WTC11 (cell line): Measurements from ENCODE around the gene TMEM120B. TPM values are rescaled to one million over a fixed set of nuclear protein-coding genes. Genes with fewer than 3 reads are reported as not detected.
A peak's percentile ranks its signal among the peaks of the same experiment; 100 is the strongest.

Experiments used
- ATAC-seq: fragments of 200-7000 bp; cut with Tn5 transposase; 2 replicates; pipeline ENCODE4 v1.10.0; 2021; ENCODE audit warnings: mild to moderate bottlenecking, moderate library complexity
- CTCF ChIA-PET: fragments of 300-600 bp; sonication (Branson Sonifier 250); formaldehyde crosslinking; loops from one replicate; lab custom pipeline; 2021; ENCODE audit warnings: antibody characterized with exemption; lab: Charles Lee
- POLR2A ChIA-PET: fragments of 350-600 bp; sonication (Branson Sonifier 250); formaldehyde crosslinking; loops from one replicate; lab custom pipeline; 2021; ENCODE audit warnings: antibody characterized with exemption; lab: Charles Lee
- DNase-seq: peaks from one replicate; pipeline ENCODE4 v3.0.0; 2021; ENCODE audit warnings: low spot score
- H3K27ac Mint-ChIP-seq: 2 replicates; pipeline ENCODE4 v1.8.0; 2021; ENCODE audit warnings: mixed read lengths
- H3K27me3 Mint-ChIP-seq: 2 replicates; pipeline ENCODE4 v1.8.0; 2021; ENCODE audit warnings: low read depth, mild to moderate bottlenecking, moderate library complexity, mixed read lengths
- H3K36me3 Mint-ChIP-seq: 2 replicates; pipeline ENCODE4 v1.8.0; 2021; ENCODE audit warnings: mixed read lengths
- H3K4me1 Mint-ChIP-seq: 2 replicates; pipeline ENCODE4 v1.8.0; 2022; ENCODE audit warnings: mixed read lengths
- H3K4me3 Mint-ChIP-seq: 2 replicates; pipeline ENCODE4 v1.8.0; 2021; ENCODE audit warnings: mild to moderate bottlenecking, moderate library complexity, mixed read lengths
- H3K9me3 Mint-ChIP-seq: 2 replicates; pipeline ENCODE4 v1.8.0; 2021; ENCODE audit warnings: mixed read lengths
- CBFB ChIP-seq: sonication (generic); formaldehyde crosslinking; IDR thresholded peaks from 2 replicates; pipeline ENCODE4 v1.8.1; 2022; ENCODE audit warnings: mild to moderate bottlenecking, low read depth, missing genetic modification reagents
- E2F1 ChIP-seq: sonication (generic); formaldehyde crosslinking; IDR thresholded peaks from 2 replicates; pipeline ENCODE4 v1.8.0; 2022; ENCODE audit warnings: mild to moderate bottlenecking, missing genetic modification reagents
- EMX1 ChIP-seq: fragments of 250-450 bp; sonication (Bioruptor Pico); IDR thresholded peaks from 2 replicates; pipeline ENCODE4 v1.8.0; 2021; ENCODE audit warnings: mild to moderate bottlenecking
- ETV6 ChIP-seq: sonication (generic); formaldehyde crosslinking; IDR thresholded peaks from 2 replicates; pipeline ENCODE4 v1.8.1; 2022; ENCODE audit warnings: mild to moderate bottlenecking, missing genetic modification reagents
- FOXK1 ChIP-seq: sonication (generic); formaldehyde crosslinking; IDR thresholded peaks from 2 replicates; pipeline ENCODE4 v1.8.0; 2022; ENCODE audit warnings: mild to moderate bottlenecking, moderate library complexity, missing genetic modification reagents
- FOXP1 ChIP-seq: sonication (generic); formaldehyde crosslinking; IDR thresholded peaks from 2 replicates; pipeline ENCODE4 v1.8.0; 2022; ENCODE audit warnings: missing genetic modification reagents, mild to moderate bottlenecking, moderate library complexity, borderline replicate concordance
- HMGXB4 ChIP-seq: sonication (generic); formaldehyde crosslinking; IDR thresholded peaks from 2 replicates; pipeline ENCODE4 v1.8.1; 2023; ENCODE audit warnings: mild to moderate bottlenecking, moderate library complexity, missing genetic modification reagents
- KAT7 ChIP-seq: sonication (generic); formaldehyde crosslinking; IDR thresholded peaks from 2 replicates; pipeline ENCODE4 v1.8.1; 2023; ENCODE audit warnings: missing genetic modification reagents, mild to moderate bottlenecking, borderline replicate concordance
- MXD4 ChIP-seq: fragments of 250-450 bp; sonication (Bioruptor Pico); IDR thresholded peaks from 2 replicates; pipeline ENCODE4 v1.8.0; 2021; ENCODE audit warnings: mild to moderate bottlenecking, moderate library complexity, borderline replicate concordance
- MYBL2 ChIP-seq: sonication (generic); formaldehyde crosslinking; IDR thresholded peaks from 2 replicates; pipeline ENCODE4 v1.8.1; 2023; ENCODE audit warnings: mild to moderate bottlenecking, moderate library complexity, missing genetic modification reagents
- PRRX2 ChIP-seq: fragments of 250-450 bp; sonication (Bioruptor Pico); IDR thresholded peaks from 2 replicates; pipeline ENCODE4 v1.8.0; 2021; ENCODE audit warnings: mild to moderate bottlenecking
- RELA ChIP-seq: sonication (generic); formaldehyde crosslinking; IDR thresholded peaks from 2 replicates; pipeline ENCODE4 v1.8.1; 2022; ENCODE audit warnings: missing genetic modification reagents, mild to moderate bottlenecking, borderline replicate concordance
- RORB ChIP-seq: fragments of 250-450 bp; sonication (Bioruptor Pico); IDR thresholded peaks from 2 replicates; pipeline ENCODE4 v1.9.0; 2021; ENCODE audit warnings: mild to moderate bottlenecking
- SMAD3 ChIP-seq: sonication (generic); formaldehyde crosslinking; IDR thresholded peaks from 2 replicates; pipeline ENCODE4 v1.8.0; 2022; ENCODE audit warnings: missing genetic modification reagents, mild to moderate bottlenecking, borderline replicate concordance
- TCF7 ChIP-seq: sonication (generic); formaldehyde crosslinking; IDR thresholded peaks from 2 replicates; pipeline ENCODE4 v1.8.0; 2022; ENCODE audit warnings: mild to moderate bottlenecking, low read depth, missing genetic modification reagents, moderate library complexity
- TP53 ChIP-seq: sonication (generic); formaldehyde crosslinking; IDR thresholded peaks from 2 replicates; pipeline ENCODE4 v1.8.1; 2023; ENCODE audit warnings: mild to moderate bottlenecking, missing genetic modification reagents
- ZBTB21 ChIP-seq: sonication (generic); formaldehyde crosslinking; IDR thresholded peaks from 2 replicates; pipeline ENCODE4 v1.8.1; 2023; ENCODE audit warnings: mild to moderate bottlenecking, missing genetic modification reagents, borderline replicate concordance
- ZNF138 ChIP-seq: sonication (generic); formaldehyde crosslinking; conservative IDR thresholded peaks from 2 replicates; pipeline ENCODE4 v1.8.1; 2022; ENCODE audit warnings: mild to moderate bottlenecking, moderate library complexity, missing genetic modification reagents
- ZNF263 ChIP-seq: sonication (generic); formaldehyde crosslinking; IDR thresholded peaks from 2 replicates; pipeline ENCODE4 v1.8.1; 2022; ENCODE audit warnings: low read depth, mild to moderate bottlenecking, moderate library complexity, missing genetic modification reagents
- ZNF416 ChIP-seq: fragments of 250-450 bp; sonication (Bioruptor Pico); IDR thresholded peaks from 2 replicates; pipeline ENCODE4 v1.9.0; 2021; ENCODE audit warnings: mild to moderate bottlenecking, inconsistent platforms
- total RNA-seq: library from RNA; stranded (reverse); gene quantifications from 3 replicates; pipeline ENCODE4 v1.2.3, GENCODE V29; 2021
- TF ChIP-seq, protein P1 (sequence below): sonication (generic); formaldehyde crosslinking; IDR thresholded peaks from 2 replicates; pipeline ENCODE4 v1.8.0; 2022; ENCODE audit warnings: missing genetic modification reagents
- TF ChIP-seq, protein P2 (sequence below): fragments of 250-450 bp; sonication (Bioruptor Pico); IDR thresholded peaks from 2 replicates; pipeline ENCODE4 v1.9.0; 2021; ENCODE audit warnings: mild to moderate bottlenecking, borderline replicate concordance
- TF ChIP-seq, protein P3 (sequence below): sonication (generic); formaldehyde crosslinking; IDR thresholded peaks from 2 replicates; pipeline ENCODE4 v1.8.1; 2022; ENCODE audit warnings: mild to moderate bottlenecking, missing genetic modification reagents, moderate library complexity, borderline replicate concordance

TMEM120B gene
- total RNA-seq, 1 experiment from 2014 or later, result 36.9 TPM

DNA sequence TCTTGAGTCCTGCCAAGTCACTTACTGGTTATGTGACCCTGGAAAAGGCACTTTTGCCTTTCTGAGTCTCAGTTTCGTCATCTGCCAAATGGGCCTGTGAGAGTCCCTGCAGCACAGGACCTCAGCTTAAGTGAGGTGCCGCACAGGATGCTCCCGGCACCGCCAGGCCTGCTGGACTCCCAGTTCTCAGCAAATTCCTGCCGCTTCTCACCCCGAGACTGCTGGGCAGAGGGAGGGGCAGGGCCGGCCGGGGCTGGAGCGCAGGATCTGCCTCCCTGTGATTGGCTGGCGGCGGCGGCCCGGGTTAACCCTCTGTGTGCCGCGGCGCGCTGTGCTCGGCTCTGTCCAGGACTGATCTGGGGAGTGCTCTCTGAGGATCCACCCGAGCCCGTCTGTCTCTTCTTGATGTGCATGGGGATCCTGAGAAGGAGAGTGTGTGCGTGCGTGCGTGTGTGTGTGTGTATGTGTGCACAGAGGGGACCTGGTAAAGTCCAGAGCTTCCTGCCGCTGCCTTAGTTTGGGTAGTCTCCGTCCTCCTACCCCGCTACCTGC lies 99.8 kb downstream of the TMEM120B start (continued):
- TF ChIP-seq, protein P1, sequence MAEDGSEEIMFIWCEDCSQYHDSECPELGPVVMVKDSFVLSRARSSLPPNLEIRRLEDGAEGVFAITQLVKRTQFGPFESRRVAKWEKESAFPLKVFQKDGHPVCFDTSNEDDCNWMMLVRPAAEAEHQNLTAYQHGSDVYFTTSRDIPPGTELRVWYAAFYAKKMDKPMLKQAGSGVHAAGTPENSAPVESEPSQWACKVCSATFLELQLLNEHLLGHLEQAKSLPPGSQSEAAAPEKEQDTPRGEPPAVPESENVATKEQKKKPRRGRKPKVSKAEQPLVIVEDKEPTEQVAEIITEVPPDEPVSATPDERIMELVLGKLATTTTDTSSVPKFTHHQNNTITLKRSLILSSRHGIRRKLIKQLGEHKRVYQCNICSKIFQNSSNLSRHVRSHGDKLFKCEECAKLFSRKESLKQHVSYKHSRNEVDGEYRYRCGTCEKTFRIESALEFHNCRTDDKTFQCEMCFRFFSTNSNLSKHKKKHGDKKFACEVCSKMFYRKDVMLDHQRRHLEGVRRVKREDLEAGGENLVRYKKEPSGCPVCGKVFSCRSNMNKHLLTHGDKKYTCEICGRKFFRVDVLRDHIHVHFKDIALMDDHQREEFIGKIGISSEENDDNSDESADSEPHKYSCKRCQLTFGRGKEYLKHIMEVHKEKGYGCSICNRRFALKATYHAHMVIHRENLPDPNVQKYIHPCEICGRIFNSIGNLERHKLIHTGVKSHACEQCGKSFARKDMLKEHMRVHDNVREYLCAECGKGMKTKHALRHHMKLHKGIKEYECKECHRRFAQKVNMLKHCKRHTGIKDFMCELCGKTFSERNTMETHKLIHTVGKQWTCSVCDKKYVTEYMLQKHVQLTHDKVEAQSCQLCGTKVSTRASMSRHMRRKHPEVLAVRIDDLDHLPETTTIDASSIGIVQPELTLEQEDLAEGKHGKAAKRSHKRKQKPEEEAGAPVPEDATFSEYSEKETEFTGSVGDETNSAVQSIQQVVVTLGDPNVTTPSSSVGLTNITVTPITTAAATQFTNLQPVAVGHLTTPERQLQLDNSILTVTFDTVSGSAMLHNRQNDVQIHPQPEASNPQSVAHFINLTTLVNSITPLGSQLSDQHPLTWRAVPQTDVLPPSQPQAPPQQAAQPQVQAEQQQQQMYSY, result no peak; the same call in 1 of the 2 replicates
- no peak for TF ChIP-seq RELA
- TF ChIP-seq RORB (CRISPR knock-in tag), result no peak
- TF ChIP-seq EMX1, result no peak
- TF ChIP-seq KAT7 (CRISPR knock-in tag), result no peak
- no peak for TF ChIP-seq FOXP1
- TF ChIP-seq ZNF138 (CRISPR knock-in tag), result no peak
- no peak for TF ChIP-seq PRRX2
- TF ChIP-seq, protein P2, sequence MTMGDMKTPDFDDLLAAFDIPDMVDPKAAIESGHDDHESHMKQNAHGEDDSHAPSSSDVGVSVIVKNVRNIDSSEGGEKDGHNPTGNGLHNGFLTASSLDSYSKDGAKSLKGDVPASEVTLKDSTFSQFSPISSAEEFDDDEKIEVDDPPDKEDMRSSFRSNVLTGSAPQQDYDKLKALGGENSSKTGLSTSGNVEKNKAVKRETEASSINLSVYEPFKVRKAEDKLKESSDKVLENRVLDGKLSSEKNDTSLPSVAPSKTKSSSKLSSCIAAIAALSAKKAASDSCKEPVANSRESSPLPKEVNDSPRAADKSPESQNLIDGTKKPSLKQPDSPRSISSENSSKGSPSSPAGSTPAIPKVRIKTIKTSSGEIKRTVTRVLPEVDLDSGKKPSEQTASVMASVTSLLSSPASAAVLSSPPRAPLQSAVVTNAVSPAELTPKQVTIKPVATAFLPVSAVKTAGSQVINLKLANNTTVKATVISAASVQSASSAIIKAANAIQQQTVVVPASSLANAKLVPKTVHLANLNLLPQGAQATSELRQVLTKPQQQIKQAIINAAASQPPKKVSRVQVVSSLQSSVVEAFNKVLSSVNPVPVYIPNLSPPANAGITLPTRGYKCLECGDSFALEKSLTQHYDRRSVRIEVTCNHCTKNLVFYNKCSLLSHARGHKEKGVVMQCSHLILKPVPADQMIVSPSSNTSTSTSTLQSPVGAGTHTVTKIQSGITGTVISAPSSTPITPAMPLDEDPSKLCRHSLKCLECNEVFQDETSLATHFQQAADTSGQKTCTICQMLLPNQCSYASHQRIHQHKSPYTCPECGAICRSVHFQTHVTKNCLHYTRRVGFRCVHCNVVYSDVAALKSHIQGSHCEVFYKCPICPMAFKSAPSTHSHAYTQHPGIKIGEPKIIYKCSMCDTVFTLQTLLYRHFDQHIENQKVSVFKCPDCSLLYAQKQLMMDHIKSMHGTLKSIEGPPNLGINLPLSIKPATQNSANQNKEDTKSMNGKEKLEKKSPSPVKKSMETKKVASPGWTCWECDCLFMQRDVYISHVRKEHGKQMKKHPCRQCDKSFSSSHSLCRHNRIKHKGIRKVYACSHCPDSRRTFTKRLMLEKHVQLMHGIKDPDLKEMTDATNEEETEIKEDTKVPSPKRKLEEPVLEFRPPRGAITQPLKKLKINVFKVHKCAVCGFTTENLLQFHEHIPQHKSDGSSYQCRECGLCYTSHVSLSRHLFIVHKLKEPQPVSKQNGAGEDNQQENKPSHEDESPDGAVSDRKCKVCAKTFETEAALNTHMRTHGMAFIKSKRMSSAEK (CRISPR knock-in tag), result no peak
- TF ChIP-seq E2F1 (CRISPR knock-in tag), result no peak
- TF ChIP-seq TP53 (CRISPR knock-in tag), result no peak
- peak; percentile 78; the same call in 1 of the 2 replicates for TF ChIP-seq ZNF263 (CRISPR knock-in tag)
- no peak for TF ChIP-seq ZNF416 (CRISPR knock-in tag)
- no peak for TF ChIP-seq TCF7

DNA sequence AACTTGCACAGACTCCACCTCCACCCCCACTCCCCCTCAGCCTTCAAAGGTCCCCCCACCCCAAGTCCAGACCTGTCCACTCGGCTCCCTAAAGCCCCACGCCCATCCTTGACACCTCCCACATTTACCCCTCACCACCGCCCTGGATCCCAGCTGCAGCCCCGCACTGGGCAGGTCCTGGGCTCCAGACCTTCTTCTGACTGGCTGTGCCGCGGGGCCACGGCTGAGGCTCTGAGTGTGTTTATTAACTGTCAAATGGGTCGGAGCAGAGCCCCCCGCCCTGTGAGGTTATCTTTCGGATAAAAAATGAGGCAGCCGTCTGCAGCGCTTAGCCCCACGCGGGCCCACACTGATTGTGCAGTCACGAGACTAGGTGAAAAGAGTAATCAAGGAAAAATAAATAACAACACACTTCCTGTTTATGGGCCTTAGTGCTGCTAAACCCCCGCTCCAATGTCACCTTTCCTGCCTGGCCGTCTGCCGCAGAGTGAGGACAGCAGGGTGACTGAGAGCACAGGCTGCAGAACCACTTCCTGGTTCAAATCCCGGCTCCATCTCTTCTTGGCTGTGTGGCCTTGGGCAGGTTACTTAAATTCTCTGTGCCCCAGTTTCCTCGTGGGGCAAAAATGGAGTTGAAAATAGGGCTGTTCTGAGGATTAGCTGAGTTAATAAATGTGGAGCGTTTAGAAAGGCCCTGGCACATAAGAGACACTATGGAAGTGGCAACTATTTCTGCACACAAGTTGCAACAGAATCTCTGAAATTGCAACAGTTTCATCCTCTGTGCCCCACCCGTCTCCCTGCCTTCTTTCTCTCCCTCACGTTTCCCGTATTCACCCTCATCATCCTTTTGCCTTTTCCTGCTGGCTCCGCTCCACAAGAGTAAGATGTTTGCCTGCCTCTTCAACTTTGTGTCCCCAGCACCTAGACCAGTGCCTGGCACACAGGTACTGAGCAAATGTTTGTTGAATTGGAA lies 100.7 kb downstream of the TMEM120B start:
- DNase-seq (peak; percentile 44), ATAC-seq (peak; percentile 12)
- Mint-ChIP-seq H3K27me3 (no peaks in the 10 kb centered on the region), H3K4me3 (peak overlapping the region; percentile 87), H3K4me1 (peaks cover 23% of the 10 kb centered on the region), H3K9me3 (no peaks in the 10 kb centered on the region), H3K36me3 (peaks cover 25% of the 10 kb centered on the region), H3K27ac (peak overlapping the region; percentile 68)
- ChIA-PET CTCF (interaction anchor here (0.6 to 11.9 kb wide), 6 partner anchors 9 to 233 kb away, joined by 3 to 532 read pairs (median 8); partner anchors contain the start of genes RHOF and SETD1B), POLR2A (interaction anchor here (1.3 to 8.7 kb wide), 2 partner anchors 15 to 75 kb away, joined by 8 to 161 read pairs; partner anchors contain the start of genes PSMD9 and RHOF)
- TF ChIP-seq FOXK1 (CRISPR knock-in tag) (no peak), ETV6 (CRISPR knock-in tag) (no peak), HMGXB4 (CRISPR knock-in tag) (no peak), RORB (CRISPR knock-in tag) (no peak), MXD4 (CRISPR knock-in tag) (no peak), MYBL2 (no peak), TP53 (CRISPR knock-in tag) (no peak), ZBTB21 (no peak), PRRX2 (no peak), CBFB (CRISPR knock-in tag) (no peak), SMAD3 (CRISPR knock-in tag) (no peak), ZNF263 (CRISPR knock-in tag) (no peak)
- TF ChIP-seq, protein P3, sequence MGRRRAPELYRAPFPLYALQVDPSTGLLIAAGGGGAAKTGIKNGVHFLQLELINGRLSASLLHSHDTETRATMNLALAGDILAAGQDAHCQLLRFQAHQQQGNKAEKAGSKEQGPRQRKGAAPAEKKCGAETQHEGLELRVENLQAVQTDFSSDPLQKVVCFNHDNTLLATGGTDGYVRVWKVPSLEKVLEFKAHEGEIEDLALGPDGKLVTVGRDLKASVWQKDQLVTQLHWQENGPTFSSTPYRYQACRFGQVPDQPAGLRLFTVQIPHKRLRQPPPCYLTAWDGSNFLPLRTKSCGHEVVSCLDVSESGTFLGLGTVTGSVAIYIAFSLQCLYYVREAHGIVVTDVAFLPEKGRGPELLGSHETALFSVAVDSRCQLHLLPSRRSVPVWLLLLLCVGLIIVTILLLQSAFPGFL (CRISPR knock-in tag), result no peak
